Ovary (tissue), 9 donors: Measurements from ENCODE around the gene GHR. TPM values are rescaled to one million over a fixed set of nuclear protein-coding genes. Genes with fewer than 3 reads are reported as not detected.

Experiments
- DNase-seq, 5 donors: peaks; one replicate each; pipeline ENCODE4 v3.0.0-alpha.2; 2019 to 2020
- H3K27ac ChIP-seq, 2 donors: fragments of 200-600 bp; one replicate each; pipeline versions ENCODE4 v1.5.1 to v1.8.0; 2019 to 2022
- H3K27me3 ChIP-seq: fragments of 200-600 bp; one replicate; pipeline ENCODE4 v1.8.0; 2022
- H3K36me3 ChIP-seq: fragments of 200-600 bp; sonication (generic); one replicate; pipeline ENCODE4 v1.5.1; 2019
- H3K4me1 ChIP-seq: one replicate; pipeline ENCODE4 v1.8.1; 2013; ENCODE audit warnings: mild to moderate bottlenecking, moderate library complexity; ENCODE audit not compliant: insufficient read depth
- H3K4me3 ChIP-seq: fragments of 200-600 bp; sonication (generic); one replicate; pipeline ENCODE4 v1.5.1; 2017
- H3K9me3 ChIP-seq, 2 donors: fragments of 200-600 bp in 1 of 2; sonication (generic) in 1 of 2; one replicate each; pipeline versions ENCODE4 v1.5.1 to v1.8.1; 2013 to 2019; ENCODE audit warnings: mild to moderate bottlenecking in 1 of 2, moderate library complexity in 1 of 2
- EP300 ChIP-seq: sonication (generic); formaldehyde crosslinking; IDR thresholded peaks from one replicate; pipeline ENCODE4 v1.6.1; 2017; ENCODE audit warnings: antibody characterized with exemption
- POLR2A ChIP-seq: fragments of 450-650 bp; IDR thresholded peaks from one replicate; pipeline ENCODE4 v1.6.1; 2017; ENCODE audit warnings: antibody characterized with exemption, mild to moderate bottlenecking, moderate library complexity
- WGBS, 3 donors: extraction: QIAGEN DNeasy Blood & Tissue Kit in 1 of 3; methylation state at CpG; one replicate each; pipeline versions ENCODE4 v1.1.5 to v1.1.7; 2013 to 2017; 5-methylcytosine and 5-hydroxymethylcytosine counted together
- intact Hi-C, 4 donors: fragments of 100-400 bp; cut with DNase I; formaldehyde crosslinking; loops; one replicate each; pipeline versions ENCODE4 v1.11.0 to v1.15.1; 2022 to 2023
- polyA plus RNA-seq, 2 donors: library from polyadenylated mRNA; stranded (reverse); fragments of 200-250 nt in 1 of 2; fragments of 350-450 nt in 1 of 2; fragmentation: Illumina TruSeq in 1 of 2; extraction: RNeasy Lipid Tissue Mini Kit (QIAGEN cat#74804) in 1 of 2; gene quantifications; one replicate each; pipeline ENCODE4 v1.2.3, GENCODE V29; 2013 to 2014
- total RNA-seq, 7 donors: library from RNA; depleted of rRNA in 2 of 7; stranded (reverse); fragments of >200 nt in 2 of 7; fragmentation: NEBNext Ultra II Directional in 3 of 7; extraction: Animal tissue kit (Norgen Biotek cat#: 25700) in 3 of 7; gene quantifications; one replicate each; pipeline versions ENCODE4 v1.1.0 to v1.2.4, GENCODE V29; 2016 to 2023
- TF ChIP-seq, protein P1 (sequence below), 3 donors: fragments of 450-650 bp in 2 of 3; fragments of 200-600 bp in 1 of 3; IDR thresholded peaks; one replicate each; pipeline versions ENCODE4 v1.5.1 to v1.8.0; 2016 to 2022; ENCODE audit warnings: antibody characterized with exemption in 3 of 3, mild to moderate bottlenecking in 1 of 3
- donor health status: DM: no; HTN: no; CAD: no; lungs with moderate emphysema.
- donor health status: DM: no; HTN: no; CAD: no.
- donor health status: Bipolar disorder and iron deficiency.
- donor health status: DM: yes; HTN: yes; CAD: no.
- donor health status: DM: no; HTN: no; CAD: no.
- donor health status: DM: yes; HTN: yes; CAD: no.

Gene GHR
- total and polyA plus RNA-seq, 9 donors: 4.3 to 17.4 (median 7.0) TPM

DNA sequence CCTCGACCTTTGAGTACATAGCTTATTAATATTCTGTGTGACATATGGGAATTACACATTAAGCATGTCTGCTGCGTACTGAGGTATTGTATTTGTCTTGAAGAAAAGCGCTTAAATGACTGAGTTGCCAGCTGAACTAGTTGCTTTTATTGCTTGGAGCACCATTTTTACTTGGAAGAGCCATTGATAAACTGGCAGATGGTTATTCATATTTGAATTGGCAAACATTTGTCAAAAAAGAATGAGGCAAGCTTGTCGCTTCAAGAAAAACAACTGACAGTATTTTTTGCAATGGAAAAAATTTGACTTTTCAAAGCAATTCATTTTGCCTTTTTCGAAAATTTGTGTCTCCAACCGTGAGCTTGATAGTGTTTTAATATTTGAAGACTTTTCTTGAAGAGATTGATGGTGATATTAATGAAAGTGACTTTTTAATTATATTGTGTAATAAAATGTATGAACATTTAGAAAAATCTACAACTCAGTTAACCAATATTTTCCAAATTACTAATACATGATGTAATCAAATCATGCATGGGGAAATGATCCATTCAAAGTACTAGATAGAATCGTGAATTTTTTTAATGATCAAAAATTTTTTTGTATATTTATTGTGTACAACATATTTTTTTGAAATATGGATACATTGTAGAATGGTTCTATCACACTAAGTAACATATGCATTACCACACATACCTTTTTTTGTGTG lies 278.3 kb downstream of the GHR start:
- Histone ChIP-seq H3K27me3 (no peaks in the 10 kb centered on the region), H3K27ac (no peak overlapping the region), H3K4me1 (no peaks in the 10 kb centered on the region), H3K9me3 (no peaks in the 10 kb centered on the region), H3K36me3 (no peaks in the 10 kb centered on the region), H3K4me3 (no peak overlapping the region)
- no peak for TF ChIP-seq POLR2A
- TF ChIP-seq, protein P1, sequence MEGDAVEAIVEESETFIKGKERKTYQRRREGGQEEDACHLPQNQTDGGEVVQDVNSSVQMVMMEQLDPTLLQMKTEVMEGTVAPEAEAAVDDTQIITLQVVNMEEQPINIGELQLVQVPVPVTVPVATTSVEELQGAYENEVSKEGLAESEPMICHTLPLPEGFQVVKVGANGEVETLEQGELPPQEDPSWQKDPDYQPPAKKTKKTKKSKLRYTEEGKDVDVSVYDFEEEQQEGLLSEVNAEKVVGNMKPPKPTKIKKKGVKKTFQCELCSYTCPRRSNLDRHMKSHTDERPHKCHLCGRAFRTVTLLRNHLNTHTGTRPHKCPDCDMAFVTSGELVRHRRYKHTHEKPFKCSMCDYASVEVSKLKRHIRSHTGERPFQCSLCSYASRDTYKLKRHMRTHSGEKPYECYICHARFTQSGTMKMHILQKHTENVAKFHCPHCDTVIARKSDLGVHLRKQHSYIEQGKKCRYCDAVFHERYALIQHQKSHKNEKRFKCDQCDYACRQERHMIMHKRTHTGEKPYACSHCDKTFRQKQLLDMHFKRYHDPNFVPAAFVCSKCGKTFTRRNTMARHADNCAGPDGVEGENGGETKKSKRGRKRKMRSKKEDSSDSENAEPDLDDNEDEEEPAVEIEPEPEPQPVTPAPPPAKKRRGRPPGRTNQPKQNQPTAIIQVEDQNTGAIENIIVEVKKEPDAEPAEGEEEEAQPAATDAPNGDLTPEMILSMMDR (IDR thresholded peaks at IDR 0.05): no peak
- no peak for TF ChIP-seq EP300
- intact Hi-C loops: no loop called here
- 95 to 96% (median 95%) methylated on average over 7 of the region's 7 CpGs for WGBS, 3 donors
- no peak for DNase-seq

DNA sequence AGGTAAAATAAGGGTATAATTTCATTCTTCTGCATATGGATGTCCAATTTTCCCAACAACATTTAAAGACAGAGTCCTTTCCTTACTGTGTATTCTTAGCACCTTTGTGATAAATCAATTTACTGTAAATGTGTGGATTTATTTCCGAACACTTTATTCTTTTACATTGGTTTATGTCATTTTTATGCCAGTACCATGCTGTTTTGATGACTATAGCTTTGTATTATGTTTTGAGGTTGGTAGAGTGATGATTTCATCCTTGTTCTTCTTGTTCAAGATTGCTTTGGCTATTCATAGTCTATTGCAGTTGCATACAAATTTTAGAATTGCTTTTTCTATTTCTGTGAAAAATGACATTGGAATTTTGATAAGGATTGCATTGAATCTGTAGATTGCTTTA lies 280.0 kb downstream of the GHR start:
- no peak overlapping the region for H3K27ac ChIP-seq
- H3K27me3 ChIP-seq: no peaks in the 10 kb centered on the region
- no peak for DNase-seq
- H3K9me3 ChIP-seq: no peaks in the 10 kb centered on the region
- no peak overlapping the region for H3K4me3 ChIP-seq
- H3K4me1 ChIP-seq: no peaks in the 10 kb centered on the region
- no peaks in the 10 kb centered on the region for H3K36me3 ChIP-seq
- TF ChIP-seq EP300: no peak
- no peak for TF ChIP-seq POLR2A
- TF ChIP-seq, protein P1 (IDR thresholded peaks at IDR 0.05): no peak
- 0 to 50% (median 40%) methylated on average over 1 of the region's 1 CpG for WGBS, 3 donors
- intact Hi-C loops: no loop called here

DNA sequence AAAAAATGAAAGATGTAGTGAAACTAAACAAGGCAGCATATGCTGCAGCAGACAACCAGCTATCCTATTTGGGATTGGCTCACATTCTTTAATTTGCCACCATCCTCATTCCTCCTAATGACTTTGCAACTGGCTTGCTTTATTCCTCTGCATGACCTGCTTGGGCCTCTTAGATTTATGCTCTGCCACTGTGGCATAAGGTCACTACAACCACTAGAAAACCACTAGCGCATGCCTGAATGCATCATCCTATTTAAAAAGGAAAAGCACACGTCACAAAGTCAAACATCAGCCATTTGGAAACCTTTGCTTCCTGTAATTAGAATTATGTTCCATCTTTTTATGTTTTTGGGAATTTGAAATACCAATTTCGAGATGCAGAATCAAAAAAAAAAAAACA lies 292.5 kb downstream of the GHR start:
- no peaks in the 10 kb centered on the region for H3K4me1 ChIP-seq
- intact Hi-C loops: no loop called here
- DNase-seq: no peak
- TF ChIP-seq POLR2A (no peak), EP300 (no peak)
- TF ChIP-seq, protein P1 (IDR thresholded peaks at IDR 0.05): no peak
- H3K36me3 ChIP-seq: no peaks in the 10 kb centered on the region
- WGBS, 3 donors: 90 to 92% (median 91%) methylated on average over 3 of the region's 3 CpGs
- H3K27ac ChIP-seq: no peak overlapping the region
- H3K27me3 ChIP-seq: no peaks in the 10 kb centered on the region
- no peak overlapping the region for H3K4me3 ChIP-seq
- no peaks in the 10 kb centered on the region for H3K9me3 ChIP-seq

DNA sequence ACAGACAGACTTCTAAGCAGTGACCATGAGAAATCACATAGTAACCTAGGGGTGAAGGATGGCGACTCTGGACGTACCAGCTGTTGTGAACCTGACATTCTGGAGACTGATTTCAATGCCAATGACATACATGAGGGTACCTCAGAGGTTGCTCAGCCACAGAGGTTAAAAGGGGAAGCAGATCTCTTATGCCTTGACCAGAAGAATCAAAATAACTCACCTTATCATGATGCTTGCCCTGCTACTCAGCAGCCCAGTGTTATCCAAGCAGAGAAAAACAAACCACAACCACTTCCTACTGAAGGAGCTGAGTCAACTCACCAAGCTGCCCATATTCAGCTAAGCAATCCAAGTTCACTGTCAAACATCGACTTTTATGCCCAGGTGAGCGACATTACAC lies 295.4 kb downstream of the GHR start:
- intact Hi-C loops: no loop called here
- DNase-seq: no peak
- Histone ChIP-seq H3K27me3 (no peaks in the 10 kb centered on the region), H3K4me3 (no peak overlapping the region), H3K27ac (no peak overlapping the region), H3K4me1 (no peaks in the 10 kb centered on the region), H3K9me3 (no peaks in the 10 kb centered on the region), H3K36me3 (no peaks in the 10 kb centered on the region)
- 92 to 95% (median 94%) methylated on average over 4 of the region's 4 CpGs for WGBS, 3 donors
- TF ChIP-seq, protein P1 (IDR thresholded peaks at IDR 0.05): no peak
- TF ChIP-seq EP300 (no peak), POLR2A (no peak)
